GM21737 (cell line): ENCODE data around the gene HHLA2.
A peak's percentile ranks its signal among the peaks of the same experiment; 100 is the strongest.

ENCODE experiments used
- ATAC-seq: cut with Tn5 transposase; IDR thresholded peaks from one replicate; pipeline ENCODE4 v1.9.1; 2021; ENCODE audit warnings: mild to moderate bottlenecking, moderate library complexity; ENCODE audit not compliant: unreplicated experiment

Gene HHLA2

GRCh38 chr3:108298056-108298455 is 1.7 kb downstream of the HHLA2 start:
- ATAC-seq = no peak

GRCh38 chr3:108300103-108300849 is 3.9 kb downstream of the HHLA2 start:
- ATAC-seq = no peak

GRCh38 chr3:108301695-108302404 is 5.5 kb downstream of the HHLA2 start:
- no peak for ATAC-seq

- ATAC-seq = no peak
These were observed 6.2 kb downstream of the HHLA2 start for GRCh38 chr3:108302570-108302969.

- no peak for ATAC-seq
These were observed 9.3 kb downstream of the HHLA2 start for GRCh38 chr3:108305484-108306172.

GRCh38 chr3:108311797-108312196 is 15.4 kb downstream of the HHLA2 start:
- ATAC-seq = no peak

GRCh38 chr3:108312656-108313055 is 16.3 kb downstream of the HHLA2 start:
- no peak for ATAC-seq

- ATAC-seq = no peak
These were observed 19.5 kb downstream of the HHLA2 start for GRCh38 chr3:108315767-108316301.

- no peak for ATAC-seq
These were observed 23.2 kb downstream of the HHLA2 start for GRCh38 chr3:108319428-108320082.

- no peak for ATAC-seq
These were observed 24.5 kb downstream of the HHLA2 start for GRCh38 chr3:108320746-108321350.

GRCh38 chr3:108322352-108322751 is 26.0 kb downstream of the HHLA2 start:
- no peak for ATAC-seq

GRCh38 chr3:108324177-108324576 is 27.8 kb downstream of the HHLA2 start:
- no peak for ATAC-seq

GRCh38 chr3:108327168-108327567 is 30.8 kb downstream of the HHLA2 start:
- ATAC-seq = no peak

GRCh38 chr3:108328821-108329486 is 32.6 kb downstream of the HHLA2 start:
- no peak for ATAC-seq

GRCh38 chr3:108329508-108329907 is 33.2 kb downstream of the HHLA2 start:
- no peak for ATAC-seq

GRCh38 chr3:108329947-108330346 is 33.6 kb downstream of the HHLA2 start:
- ATAC-seq = no peak

GRCh38 chr3:108331792-108332191 is 35.4 kb downstream of the HHLA2 start:
- ATAC-seq = no peak

GRCh38 chr3:108333961-108334360 is 37.6 kb downstream of the HHLA2 start:
- no peak for ATAC-seq

GRCh38 chr3:108334701-108335100 is 38.4 kb downstream of the HHLA2 start:
- ATAC-seq = no peak

GRCh38 chr3:108338901-108339545 is 42.7 kb downstream of the HHLA2 start:
- peak; percentile 55 for ATAC-seq
